Renal pelvis (tissue), 4 donors: Measurements from ENCODE around the gene ADAMTS4. TPM values are rescaled to one million over a fixed set of nuclear protein-coding genes. Genes with fewer than 3 reads are reported as not detected.

Experiments used
- DNase-seq: peaks from one replicate; pipeline ENCODE4 v3.0.0-alpha.2; 2013
- polyA plus RNA-seq, 3 donors: library from polyadenylated mRNA; unstranded; fragments of 120-200 nt; gene quantifications; one replicate each; pipeline ENCODE4 v1.2.1, GENCODE V29; 2013; ENCODE audit not compliant: insufficient read length in 3 of 3

Gene ADAMTS4
- polyA plus RNA-seq, 3 donors, result 0.73 to 0.88 (median 0.86) TPM

DNA sequence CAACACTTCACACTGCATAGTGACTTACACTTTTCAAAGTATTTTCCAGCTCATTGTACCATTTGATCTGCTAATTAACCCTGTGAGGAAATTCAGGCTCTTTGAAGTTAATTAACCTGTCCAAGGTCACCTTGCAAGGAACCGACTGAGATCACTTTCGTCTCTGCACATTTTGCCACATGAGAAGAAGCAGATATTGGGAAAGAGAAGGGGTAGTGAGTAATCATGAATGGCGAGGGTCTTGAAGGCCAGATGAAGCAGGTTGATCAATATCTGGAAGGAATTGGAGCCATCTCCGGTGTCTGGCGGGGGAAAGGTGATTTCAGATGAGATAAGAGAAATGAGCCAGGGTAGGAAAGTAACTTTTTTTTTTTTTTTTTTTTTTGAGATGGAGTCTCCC is 21.1 kb upstream of the ADAMTS4 start:
- DNase-seq, result no peak

DNA sequence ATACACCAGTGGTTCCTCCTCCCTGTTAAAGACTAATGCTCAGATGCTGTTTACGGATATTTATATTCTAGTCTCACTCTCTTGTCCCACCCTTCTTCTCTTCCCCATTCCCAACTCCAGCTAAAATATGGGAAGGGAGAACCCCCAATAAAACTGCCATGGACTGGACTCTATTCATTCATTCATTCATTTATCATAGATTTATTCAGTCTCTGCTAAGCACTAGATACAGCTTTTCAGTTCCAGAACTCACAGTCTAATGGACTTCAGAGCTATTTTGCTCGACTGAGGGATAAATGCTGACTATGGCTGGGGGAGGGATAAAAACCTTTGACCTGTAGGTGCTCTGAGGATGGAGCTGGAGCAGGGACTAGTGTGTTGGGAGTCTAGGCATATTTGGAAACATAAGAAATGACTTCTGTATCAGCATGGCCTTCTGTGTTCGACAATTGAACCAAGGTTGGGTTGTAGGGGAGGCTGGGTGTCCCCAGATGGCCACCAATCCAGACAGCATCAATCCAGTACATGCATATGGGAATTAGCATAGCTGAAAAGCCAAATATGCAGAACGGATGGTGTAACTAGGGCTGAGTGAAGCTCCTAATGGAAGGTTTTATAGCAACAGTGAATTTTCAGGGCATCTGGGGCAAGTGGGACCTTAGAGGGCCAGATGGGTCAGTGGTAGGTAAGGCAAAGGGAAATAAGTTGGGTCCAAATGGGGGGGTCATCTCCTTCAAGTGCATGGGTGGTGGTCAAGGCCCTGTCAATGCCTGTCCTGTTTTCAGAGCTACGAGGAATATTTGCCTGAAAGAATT is 20.4 kb upstream of the ADAMTS4 start:
- no peak for DNase-seq

DNA sequence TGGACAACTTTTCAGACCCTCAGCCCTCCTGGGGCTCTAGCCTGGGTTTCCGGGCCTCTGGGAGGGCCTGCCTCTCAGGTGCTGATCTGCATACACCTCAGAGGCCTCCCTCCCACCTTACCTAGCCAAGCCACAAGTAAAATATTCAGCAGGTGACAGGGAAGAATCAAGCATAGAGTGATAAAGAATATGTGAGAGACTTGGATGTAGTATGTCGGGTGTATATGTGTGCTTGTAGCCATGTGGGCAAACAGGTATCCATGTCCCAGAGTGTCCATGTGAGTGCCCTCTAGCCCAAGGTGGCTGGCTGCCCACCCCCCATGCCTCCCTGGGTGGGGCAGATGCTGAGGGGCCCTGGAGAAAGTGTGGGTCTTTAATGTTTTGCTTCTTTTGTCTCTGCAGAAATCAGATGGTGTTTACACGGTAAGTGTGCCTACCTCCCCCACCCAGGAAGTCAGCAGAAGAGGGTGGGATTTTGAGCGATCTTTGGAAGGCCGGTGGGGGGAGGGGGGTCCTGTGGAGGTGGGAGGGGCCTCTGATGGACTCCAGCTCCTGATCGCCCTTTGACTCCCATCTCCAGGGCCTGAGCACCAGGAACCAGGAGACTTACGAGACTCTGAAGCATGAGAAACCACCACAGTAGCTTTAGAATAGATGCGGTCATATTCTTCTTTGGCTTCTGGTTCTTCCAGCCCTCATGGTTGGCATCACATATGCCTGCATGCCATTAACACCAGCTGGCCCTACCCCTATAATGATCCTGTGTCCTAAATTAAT is 19.6 kb upstream of the ADAMTS4 start:
- DNase-seq, result no peak

DNA sequence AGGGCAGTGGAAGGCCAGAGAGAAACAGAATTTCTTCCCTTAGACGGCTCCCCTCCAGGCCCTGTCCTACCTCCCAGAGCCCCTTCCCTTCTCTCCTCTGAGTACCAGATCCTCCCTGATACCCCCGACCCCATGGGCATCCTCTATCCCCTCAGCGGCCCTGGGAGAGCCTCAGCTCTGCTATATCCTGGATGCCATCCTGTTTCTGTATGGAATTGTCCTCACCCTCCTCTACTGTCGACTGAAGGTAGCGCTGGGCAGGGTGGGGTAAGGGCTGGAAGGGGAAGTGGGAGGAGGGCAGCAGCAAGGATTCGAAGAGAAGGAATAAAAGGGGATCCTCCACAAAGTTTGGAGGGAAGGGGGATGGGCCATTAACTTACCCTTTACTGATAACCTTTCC is 19.0 kb upstream of the ADAMTS4 start:
- no peak for DNase-seq

DNA sequence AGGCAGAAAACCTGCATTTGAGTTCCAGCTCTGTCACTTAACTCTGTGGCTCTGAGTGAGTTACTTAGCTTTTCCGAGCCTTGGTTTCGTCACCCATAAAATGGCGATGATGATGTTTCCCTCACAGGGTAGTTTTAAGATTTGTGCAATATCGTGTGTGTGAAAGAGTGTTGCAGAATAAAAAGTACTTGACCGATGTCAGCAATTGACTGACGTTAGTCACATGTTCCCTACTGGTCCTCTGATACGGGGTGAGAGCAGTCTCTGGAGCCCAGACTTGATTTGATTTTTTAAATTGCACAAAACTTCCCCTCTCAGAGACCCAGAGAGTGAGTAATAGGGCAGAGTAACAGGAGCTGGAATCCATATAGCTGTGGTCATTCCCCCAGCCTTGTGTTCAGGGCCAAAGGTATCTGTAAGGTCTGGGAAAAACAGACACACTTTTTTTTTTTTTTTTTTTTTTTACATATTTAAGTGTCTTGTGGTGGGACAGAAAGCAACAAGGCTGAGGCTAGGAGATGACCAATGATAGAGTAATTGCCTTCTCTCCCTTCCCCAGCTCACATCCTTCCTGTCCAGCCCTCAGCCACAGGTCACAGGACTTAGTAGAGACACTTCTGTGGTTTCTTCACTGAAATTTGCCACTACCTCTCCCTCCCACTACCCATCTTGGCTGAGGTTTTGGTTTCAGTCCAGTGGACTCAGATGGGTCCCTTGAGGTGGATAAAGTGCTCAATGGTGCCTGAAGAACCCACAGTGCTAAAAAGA is 18.3 kb upstream of the ADAMTS4 start:
- DNase-seq, result no peak

DNA sequence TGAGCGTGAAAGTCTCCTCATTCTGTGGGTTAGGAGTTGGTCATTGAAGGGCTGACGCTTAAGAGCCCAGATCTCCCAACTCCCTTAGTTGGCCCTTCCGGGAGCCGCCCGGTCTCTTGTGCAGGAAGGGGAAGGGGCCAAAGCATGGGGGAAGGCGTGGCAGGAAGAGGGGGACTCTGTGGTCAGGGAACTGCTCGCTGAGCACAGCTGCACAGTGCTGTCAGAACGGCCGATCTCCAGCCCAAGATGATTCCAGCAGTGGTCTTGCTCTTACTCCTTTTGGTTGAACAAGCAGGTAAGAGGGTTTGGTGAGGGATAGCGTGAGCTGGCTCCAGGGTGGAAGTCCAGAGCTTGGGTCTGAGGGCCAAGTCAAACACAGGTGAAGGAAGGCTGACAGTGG is 16.2 kb upstream of the ADAMTS4 start, which contains the start of gene FCER1G:
Gene FCER1G, plus strand, starts transcription at position 220 of the 400 bp plus-strand sequence. Its CDS starts 27 bp downstream, at position 247.
- no peak for DNase-seq

DNA sequence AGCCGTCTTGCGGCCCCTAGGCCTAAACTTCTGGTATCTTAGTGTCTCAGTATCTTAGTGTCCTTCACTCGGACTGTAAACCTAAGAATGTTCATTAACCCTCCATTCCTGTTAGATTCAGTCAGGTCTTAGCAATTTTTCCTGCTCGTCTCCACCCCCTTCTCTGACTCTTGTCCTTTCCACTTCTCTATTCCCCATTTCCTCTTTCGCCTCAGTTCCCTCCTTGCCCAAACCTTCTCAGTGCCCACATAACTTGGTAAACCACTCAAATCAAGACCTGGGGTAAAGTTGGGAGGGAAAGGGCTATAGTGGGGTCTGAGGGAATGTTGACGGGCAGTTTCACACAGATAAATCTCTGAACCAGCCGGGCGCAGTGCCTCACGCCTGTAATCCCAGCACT is 15.5 kb upstream of the ADAMTS4 start:
- no peak for DNase-seq

DNA sequence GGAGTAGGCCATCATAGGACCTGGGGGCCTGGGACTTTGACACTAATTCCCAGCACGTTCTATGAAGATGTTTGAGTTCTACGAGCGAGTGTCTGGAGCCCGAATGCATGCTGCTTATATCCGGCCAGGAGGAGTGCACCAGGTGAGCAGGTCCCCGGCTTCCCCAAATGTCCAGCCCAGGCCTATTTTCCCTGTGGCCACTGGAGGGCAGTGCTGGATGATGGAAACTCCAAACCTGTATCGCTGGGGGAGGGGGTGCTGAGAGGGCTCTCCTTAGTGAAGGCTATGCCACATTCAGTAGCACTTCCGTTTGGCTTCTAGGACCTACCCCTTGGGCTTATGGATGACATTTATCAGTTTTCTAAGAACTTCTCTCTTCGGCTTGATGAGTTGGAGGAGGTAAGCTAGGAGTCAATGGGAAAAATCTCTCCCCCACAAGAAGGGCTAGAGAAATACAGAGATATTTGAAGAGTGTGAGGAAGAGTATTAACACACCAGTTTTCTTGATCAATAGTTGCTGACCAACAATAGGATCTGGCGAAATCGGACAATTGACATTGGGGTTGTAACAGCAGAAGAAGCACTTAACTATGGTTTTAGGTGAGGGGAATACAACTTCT is 11.0 kb upstream of the ADAMTS4 start:
- DNase-seq, result peak; percentile 69

DNA sequence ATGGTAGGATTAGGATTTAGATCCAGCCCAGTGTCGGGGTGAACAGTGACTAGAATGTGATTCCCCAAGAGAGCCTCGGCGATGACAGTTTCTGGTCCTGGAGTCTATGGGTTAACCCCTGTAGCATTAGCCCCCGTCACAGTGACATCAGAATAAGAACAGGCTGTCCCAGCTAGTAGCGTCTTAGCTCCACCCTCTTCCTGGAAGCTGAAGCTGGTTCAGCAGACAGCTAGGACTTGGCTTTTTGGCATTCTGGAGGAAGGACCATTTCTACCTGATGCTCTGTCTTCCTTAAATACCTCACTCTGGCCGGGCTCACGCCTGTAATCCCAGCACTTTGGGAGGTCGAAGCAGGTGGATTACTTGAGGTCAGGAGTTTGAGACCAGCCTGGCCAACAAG is 8.3 kb upstream of the ADAMTS4 start:
- DNase-seq, result no peak

DNA sequence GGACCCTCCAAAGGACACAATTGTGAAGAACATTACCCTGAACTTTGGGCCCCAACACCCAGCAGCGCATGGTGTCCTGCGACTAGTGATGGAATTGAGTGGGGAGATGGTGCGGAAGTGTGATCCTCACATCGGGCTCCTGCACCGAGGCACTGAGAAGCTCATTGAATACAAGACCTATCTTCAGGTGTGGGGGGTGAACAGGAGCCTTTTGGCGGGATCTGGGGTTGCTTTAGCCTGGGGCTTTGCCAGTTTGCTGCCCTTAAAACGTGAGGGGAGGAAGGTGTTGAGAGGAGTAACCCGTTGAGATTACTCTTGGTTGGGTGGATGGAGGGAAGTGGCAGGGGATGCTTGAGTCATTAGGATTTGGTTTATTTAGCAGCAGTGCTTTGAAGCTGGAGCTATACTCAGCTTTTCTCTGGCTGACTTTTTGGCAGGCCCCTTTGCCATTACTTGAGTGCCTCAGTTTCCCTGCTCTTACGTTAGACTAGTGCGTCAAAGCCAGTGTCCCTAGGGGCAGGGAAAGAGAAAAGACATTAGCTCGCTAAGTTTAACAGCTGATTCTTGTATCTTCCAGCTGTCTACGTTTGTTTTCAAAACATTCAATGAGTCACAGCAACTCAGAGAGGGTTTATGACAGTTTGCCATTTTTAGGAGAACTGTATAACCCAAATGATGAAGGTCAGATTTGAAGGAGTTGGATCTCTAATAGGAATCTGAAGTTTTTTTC is 7.7 kb upstream of the ADAMTS4 start:
- no peak for DNase-seq

DNA sequence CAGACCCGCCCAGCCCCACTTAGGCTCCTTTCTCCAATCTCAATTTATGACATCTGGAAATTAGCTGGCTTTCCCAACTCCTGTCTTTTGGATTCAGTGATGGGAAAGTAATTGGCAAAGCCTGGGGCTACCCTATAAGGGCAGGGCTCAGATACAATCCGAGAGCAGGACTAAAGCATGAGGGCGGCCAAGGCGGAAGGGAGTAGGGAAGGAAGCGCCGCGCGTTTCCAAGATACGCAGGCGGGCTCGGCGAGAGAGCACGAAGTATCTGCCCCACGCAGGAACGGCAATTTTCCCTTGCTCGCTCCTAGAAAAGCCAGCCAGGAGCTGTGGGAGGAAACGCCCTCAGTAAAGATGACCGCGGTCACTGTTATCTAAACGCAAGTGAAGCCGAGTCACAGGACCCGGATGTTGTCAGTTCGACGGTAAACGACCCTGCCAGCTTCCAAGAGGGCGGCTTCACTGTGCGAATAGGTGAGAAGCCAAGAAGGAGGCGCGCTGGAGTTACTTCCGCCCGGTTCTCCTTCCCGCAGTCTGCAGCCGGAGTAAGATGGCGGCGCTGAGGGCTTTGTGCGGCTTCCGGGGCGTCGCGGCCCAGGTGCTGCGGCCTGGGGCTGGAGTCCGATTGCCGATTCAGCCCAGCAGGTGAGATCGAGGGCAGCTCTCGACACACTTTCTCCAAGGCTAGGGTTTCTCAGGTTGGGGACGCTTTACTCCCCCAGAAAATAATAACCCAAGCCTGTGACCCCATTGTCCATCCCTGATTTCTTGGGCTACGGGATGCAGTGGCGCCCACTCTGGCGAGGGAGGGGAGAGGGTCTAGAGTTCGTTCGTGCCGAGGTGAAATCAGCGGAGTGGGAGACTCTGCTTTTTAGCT is 3.2 kb upstream of the ADAMTS4 start, which contains the start of gene NDUFS2:
Gene NDUFS2, plus strand, starts transcription at position 532 of the 877 bp plus-strand sequence. Its CDS starts 19 bp downstream, at position 551.
- peak; percentile 99 for DNase-seq

DNA sequence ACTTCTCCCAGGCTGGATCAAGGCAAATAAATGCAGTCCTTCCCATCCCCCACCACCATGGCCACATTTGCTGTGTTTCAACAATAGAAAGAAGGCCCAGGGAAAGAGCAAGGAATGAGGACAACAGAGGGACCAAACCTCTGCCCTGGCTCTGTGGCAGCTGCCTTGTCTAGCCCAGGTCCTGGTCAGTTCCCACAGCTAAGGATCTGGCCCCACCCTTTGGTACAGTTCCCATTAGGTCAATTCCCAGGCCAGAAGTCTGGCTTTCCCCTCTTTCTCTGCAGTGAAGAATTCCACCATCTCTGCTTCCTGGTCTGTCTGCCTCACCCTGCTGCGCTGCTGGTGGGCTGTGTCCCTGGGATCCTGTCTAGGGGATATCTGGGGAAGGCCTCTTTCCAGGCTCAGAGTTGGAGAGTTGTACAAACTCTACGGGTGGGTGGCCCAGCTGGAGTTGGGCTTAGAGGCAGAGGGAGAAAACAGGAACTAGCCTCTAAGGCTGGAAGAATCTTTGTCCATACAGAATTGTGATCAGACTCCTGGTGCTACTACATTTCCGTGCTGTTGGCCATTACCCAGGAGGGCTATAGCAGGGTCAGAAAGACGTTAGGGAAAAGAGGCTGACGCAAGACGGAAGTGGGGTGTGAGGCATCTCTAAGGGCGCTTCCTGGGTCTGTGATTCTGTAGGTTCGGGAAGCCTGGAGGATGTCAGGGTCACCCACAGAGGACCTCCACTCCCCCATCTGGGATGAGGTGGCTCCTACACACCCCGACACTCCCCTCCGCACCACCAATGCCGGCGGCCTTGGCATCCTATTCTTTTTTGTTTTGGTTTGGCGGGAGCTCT is 2.4 kb upstream of the ADAMTS4 start:
- DNase-seq, result no peak

DNA sequence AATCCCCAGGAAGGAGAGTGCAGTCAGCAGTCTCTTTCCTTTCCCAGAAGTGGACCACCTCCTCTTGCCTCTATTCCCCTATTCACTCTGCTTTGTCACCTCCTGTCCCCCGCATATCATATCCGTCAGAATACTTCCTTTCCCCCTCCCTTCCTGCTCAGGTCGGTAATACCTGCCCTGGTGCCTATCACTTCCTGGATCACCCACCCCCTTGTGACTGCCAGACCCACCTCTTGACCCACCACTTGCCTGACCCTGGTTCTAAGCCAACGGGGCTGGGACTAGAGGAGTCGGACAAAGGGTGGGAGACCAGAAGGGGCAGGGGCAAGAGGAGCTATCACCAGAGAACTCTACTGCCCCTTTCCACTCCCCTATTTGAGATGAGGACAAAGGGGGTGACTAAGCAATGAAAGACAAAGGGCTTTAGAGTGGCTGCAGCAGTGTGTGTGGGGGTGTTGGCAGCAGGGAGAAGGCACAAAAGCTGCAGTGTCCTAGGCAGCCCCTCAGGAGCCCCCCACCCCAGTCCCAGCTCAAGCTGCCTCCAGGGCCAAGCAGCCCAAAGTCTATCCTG is 1.7 kb upstream of the ADAMTS4 start:
- DNase-seq, result no peak

DNA sequence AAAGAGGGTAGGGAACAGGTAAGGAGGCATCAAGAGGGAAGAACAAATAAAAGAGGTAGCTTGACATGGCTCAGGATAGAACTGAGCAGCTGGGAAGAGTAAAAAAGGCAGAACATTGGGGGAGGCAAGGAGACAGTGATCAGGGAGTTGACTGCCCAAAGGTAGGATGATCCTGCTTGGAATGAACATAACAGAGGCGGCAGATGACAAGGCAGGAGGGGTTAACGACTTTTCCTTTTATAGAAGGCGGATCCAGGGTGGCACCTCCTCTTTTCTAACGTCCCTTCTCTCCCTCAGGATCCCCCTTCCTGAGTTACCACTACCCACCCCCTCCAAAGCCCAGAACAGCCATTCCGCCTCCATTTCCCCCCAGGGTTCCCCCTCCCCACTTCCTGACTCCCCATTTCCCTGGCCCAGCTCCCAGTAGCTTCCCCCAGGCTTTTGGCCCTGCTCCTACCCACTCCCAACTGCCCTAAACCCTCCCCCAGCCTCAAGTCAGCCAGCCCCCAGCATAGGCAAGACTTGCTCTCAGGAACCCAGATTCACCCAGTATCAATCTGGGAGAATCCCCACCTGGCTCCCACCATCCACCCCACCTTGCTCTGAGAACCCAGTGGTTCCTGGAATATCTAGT is 769 bp upstream of the ADAMTS4 start:
- no peak for DNase-seq

DNA sequence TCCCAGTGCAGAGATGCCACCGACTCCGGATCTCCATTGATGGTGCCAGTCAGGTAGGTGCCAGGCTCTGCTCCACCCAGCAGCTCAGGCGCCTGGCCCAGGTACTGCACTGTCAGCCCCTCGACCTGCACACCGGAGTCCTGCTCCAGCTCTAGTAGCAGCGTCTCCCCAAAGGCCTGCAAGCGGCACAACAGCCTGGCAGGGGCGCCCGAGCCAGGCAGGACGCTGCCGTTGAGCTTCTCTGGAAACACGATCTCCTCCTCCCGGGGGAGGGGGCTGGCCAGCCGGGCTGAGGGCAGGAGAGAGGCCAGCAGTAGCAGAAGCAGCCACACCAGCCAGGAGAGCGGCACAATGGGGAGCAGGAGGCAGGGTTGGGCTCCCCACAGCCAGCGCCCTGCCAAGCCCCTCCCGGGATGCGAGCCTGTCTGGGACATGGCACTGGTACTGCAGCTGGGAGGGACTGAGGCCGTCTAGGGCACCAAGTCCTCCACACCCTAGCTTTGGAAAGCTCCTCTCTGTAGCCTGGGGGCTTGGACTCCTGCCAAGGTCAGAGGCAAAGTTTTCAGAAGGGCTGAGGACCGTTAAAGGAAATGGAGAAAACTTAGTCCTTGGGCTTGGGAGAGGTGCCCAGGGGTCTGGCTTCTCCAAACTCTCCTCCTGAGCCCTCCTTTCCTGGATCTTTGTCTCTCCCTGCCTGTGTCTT is 509 bp downstream of the ADAMTS4 start:
- peak; percentile 64 for DNase-seq

DNA sequence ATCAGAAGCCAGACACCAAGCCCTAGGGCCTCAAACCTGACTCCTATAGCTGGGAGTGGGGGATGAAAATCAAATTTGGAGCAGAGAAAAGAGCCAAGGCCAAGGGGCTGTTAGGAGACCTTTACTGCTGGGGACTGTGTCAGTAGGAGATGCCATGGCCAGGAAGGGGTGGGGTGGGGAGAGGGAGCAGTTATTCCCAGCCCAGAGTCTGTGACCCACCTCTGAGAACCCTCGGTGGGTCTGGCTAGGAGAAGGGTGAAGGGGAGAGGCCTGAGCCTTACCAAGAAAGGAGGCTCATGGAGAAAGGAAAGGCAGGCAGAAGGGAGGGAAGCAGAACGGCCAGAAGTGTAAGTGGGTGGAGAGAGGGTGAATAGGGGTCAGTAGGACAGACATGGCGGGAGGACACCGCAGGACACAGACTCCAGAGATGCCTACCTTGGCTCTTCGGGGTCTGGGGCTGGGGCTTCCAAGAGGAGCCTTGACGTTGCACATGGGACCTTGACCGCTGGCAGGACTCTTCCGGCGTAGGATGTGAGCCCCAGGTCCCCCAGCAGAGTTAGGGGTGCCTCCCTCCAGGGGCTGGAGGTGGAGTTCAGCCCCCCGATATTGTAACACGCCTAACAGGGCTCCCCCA is 1.2 kb downstream of the ADAMTS4 start:
- no peak for DNase-seq
